ENCODE measurements around the gene FSCN2.

The FSCN2 gene

DNA sequence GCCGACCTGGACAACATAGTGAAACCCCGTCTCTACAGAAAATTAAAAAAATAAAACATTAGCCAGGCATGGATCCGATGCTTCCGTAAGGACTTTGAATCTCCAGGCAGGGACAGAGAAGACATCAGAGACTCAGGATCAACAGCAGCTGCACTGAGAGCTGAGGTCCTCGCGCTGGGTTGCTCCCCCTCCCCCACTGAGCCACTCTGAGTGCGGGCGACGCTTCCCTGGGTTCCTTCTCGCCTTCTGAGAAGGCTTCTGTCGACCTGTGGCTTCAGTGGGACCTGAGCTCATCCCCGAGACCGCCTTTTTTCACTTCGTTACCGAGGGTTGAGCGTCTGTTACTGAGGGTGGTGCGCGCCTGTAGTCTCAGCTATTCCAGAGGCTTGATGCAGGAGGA lies 36.0 kb upstream of the FSCN2 start:
- Histone ChIP-seq H3K36me3 (ENCODE audit: control insufficient read depth, insufficient read depth, low read length) (no peaks in the 10 kb centered on the region), H3K27ac (ENCODE audit: low read depth, low read length, severe bottlenecking) (no peak overlapping the region)
- 56 to 64% methylated on average over 14 to 17 of the region's 18 CpGs for WGBS, 2 experiments (ENCODE audit: insufficient coverage in 2 of 2)

GRCh38 chr17:81492706-81493105 lies 35.5 kb upstream of the FSCN2 start:
- H3K4me1 ChIP-seq (ENCODE audit: control insufficient read depth, insufficient read depth, low read length, poor library complexity, severe bottlenecking), result peaks cover 22% of the 10 kb centered on the region
- H3K4me3 ChIP-seq (ENCODE audit: extremely low read depth, insufficient read depth, low read length, poor library complexity, severe bottlenecking), result no peak overlapping the region
- no peak overlapping the region for H3K27ac ChIP-seq (ENCODE audit: low read depth, low read length, severe bottlenecking)
- 78 to 93% methylated on average over 4 of the region's 9 CpGs for WGBS, 2 experiments (ENCODE audit: insufficient coverage in 2 of 2)
- H3K36me3 ChIP-seq (ENCODE audit: control insufficient read depth, insufficient read depth, low read length), result no peaks in the 10 kb centered on the region
- no peaks in the 10 kb centered on the region for H3K9me3 ChIP-seq (ENCODE audit: control insufficient read depth, low read length)

More for the DNA sequence above, 36.0 kb upstream of the FSCN2 start:
- Histone ChIP-seq H3K4me1 (ENCODE audit: control insufficient read depth, insufficient read depth, low read length, poor library complexity, severe bottlenecking) (peaks cover 22% of the 10 kb centered on the region), H3K4me3 (ENCODE audit: extremely low read depth, insufficient read depth, low read length, poor library complexity, severe bottlenecking) (no peak overlapping the region), H3K9me3 (ENCODE audit: control insufficient read depth, low read length) (no peaks in the 10 kb centered on the region)

- Histone ChIP-seq H3K4me3 (ENCODE audit: extremely low read depth, insufficient read depth, low read length, poor library complexity, severe bottlenecking) (no peak overlapping the region), H3K27ac (ENCODE audit: low read depth, low read length, severe bottlenecking) (no peak overlapping the region), H3K9me3 (ENCODE audit: control insufficient read depth, low read length) (no peaks in the 10 kb centered on the region), H3K4me1 (ENCODE audit: control insufficient read depth, insufficient read depth, low read length, poor library complexity, severe bottlenecking) (peaks cover 17% of the 10 kb centered on the region), H3K36me3 (ENCODE audit: control insufficient read depth, insufficient read depth, low read length) (no peaks in the 10 kb centered on the region)
- WGBS, 2 experiments (ENCODE audit: insufficient coverage in 2 of 2), result 87 to 95% methylated on average over 15 of the region's 16 CpGs
Measured at GRCh38 chr17:81493198-81494038, 34.8 kb upstream of the FSCN2 start.

- no peak overlapping the region for H3K27ac ChIP-seq (ENCODE audit: low read depth, low read length, severe bottlenecking)
- H3K36me3 ChIP-seq (ENCODE audit: control insufficient read depth, insufficient read depth, low read length), result no peaks in the 10 kb centered on the region
- no peaks in the 10 kb centered on the region for H3K9me3 ChIP-seq (ENCODE audit: control insufficient read depth, low read length)
- no peak overlapping the region for H3K4me3 ChIP-seq (ENCODE audit: extremely low read depth, insufficient read depth, low read length, poor library complexity, severe bottlenecking)
- peaks cover 10% of the 10 kb centered on the region for H3K4me1 ChIP-seq (ENCODE audit: control insufficient read depth, insufficient read depth, low read length, poor library complexity, severe bottlenecking)
- WGBS, 2 experiments (ENCODE audit: insufficient coverage in 2 of 2), result 74 to 83% methylated on average over 4 to 8 of the region's 8 CpGs
Measured at GRCh38 chr17:81494626-81495377, 33.4 kb upstream of the FSCN2 start.

GRCh38 chr17:81498953-81499600 lies 29.1 kb upstream of the FSCN2 start:
- peaks cover 11% of the 10 kb centered on the region for H3K4me1 ChIP-seq (ENCODE audit: control insufficient read depth, insufficient read depth, low read length, poor library complexity, severe bottlenecking)
- H3K4me3 ChIP-seq (ENCODE audit: extremely low read depth, insufficient read depth, low read length, poor library complexity, severe bottlenecking), result no peak overlapping the region
- no peaks in the 10 kb centered on the region for H3K9me3 ChIP-seq (ENCODE audit: control insufficient read depth, low read length)
- H3K36me3 ChIP-seq (ENCODE audit: control insufficient read depth, insufficient read depth, low read length), result no peaks in the 10 kb centered on the region
- H3K27ac ChIP-seq (ENCODE audit: low read depth, low read length, severe bottlenecking), result no peak overlapping the region
- WGBS, 2 experiments (ENCODE audit: insufficient coverage in 2 of 2), result 92 to 95% methylated on average over 57 to 64 of the region's 64 CpGs

GRCh38 chr17:81499601-81499970 lies 28.6 kb upstream of the FSCN2 start:
- H3K4me1 ChIP-seq (ENCODE audit: control insufficient read depth, insufficient read depth, low read length, poor library complexity, severe bottlenecking), result peaks cover 11% of the 10 kb centered on the region
- WGBS, 2 experiments (ENCODE audit: insufficient coverage in 2 of 2), result 70 to 72% methylated on average over 10 to 12 of the region's 12 CpGs
- H3K4me3 ChIP-seq (ENCODE audit: extremely low read depth, insufficient read depth, low read length, poor library complexity, severe bottlenecking), result no peak overlapping the region
- H3K9me3 ChIP-seq (ENCODE audit: control insufficient read depth, low read length), result no peaks in the 10 kb centered on the region
- no peak overlapping the region for H3K27ac ChIP-seq (ENCODE audit: low read depth, low read length, severe bottlenecking)
- H3K36me3 ChIP-seq (ENCODE audit: control insufficient read depth, insufficient read depth, low read length), result no peaks in the 10 kb centered on the region

- peaks cover 11% of the 10 kb centered on the region for H3K4me1 ChIP-seq (ENCODE audit: control insufficient read depth, insufficient read depth, low read length, poor library complexity, severe bottlenecking)
- no peaks in the 10 kb centered on the region for H3K36me3 ChIP-seq (ENCODE audit: control insufficient read depth, insufficient read depth, low read length)
- H3K9me3 ChIP-seq (ENCODE audit: control insufficient read depth, low read length), result no peaks in the 10 kb centered on the region
- H3K27ac ChIP-seq (ENCODE audit: low read depth, low read length, severe bottlenecking), result no peak overlapping the region
- H3K4me3 ChIP-seq (ENCODE audit: extremely low read depth, insufficient read depth, low read length, poor library complexity, severe bottlenecking), result no peak overlapping the region
- 65 to 68% methylated on average over 7 of the region's 7 CpGs for WGBS, 2 experiments (ENCODE audit: insufficient coverage in 2 of 2)
Measured at GRCh38 chr17:81500047-81500446, 28.1 kb upstream of the FSCN2 start.

GRCh38 chr17:81502471-81503017 lies 25.6 kb upstream of the FSCN2 start:
- 74 to 84% methylated on average over 10 to 12 of the region's 12 CpGs for WGBS, 2 experiments (ENCODE audit: insufficient coverage in 2 of 2)
- H3K4me3 ChIP-seq (ENCODE audit: extremely low read depth, insufficient read depth, low read length, poor library complexity, severe bottlenecking), result no peak overlapping the region
- peaks cover 11% of the 10 kb centered on the region for H3K4me1 ChIP-seq (ENCODE audit: control insufficient read depth, insufficient read depth, low read length, poor library complexity, severe bottlenecking)
- no peaks in the 10 kb centered on the region for H3K9me3 ChIP-seq (ENCODE audit: control insufficient read depth, low read length)
- H3K36me3 ChIP-seq (ENCODE audit: control insufficient read depth, insufficient read depth, low read length), result no peaks in the 10 kb centered on the region
- no peak overlapping the region for H3K27ac ChIP-seq (ENCODE audit: low read depth, low read length, severe bottlenecking)

DNA sequence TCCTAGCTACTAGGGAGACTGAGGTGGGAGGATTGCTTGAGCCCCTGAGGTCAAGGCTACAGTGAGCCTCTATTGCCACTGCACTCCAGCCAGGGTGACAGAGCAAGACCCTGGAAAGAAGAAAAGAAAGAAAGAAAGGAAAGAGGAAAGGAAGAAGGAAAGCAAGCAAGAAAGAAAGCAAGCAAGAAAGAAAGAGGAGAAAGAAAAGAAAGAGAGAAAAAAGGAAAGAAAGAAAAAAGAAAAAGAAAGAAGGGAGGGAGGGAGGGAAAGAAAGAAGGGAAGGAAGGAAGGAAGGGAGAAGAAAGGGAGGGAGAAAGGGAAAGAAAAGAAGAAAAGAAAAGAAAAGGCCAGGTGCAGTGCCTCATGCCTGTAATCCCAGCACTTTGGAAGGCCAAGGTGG lies 24.6 kb upstream of the FSCN2 start:
- peaks cover 11% of the 10 kb centered on the region for H3K4me1 ChIP-seq (ENCODE audit: control insufficient read depth, insufficient read depth, low read length, poor library complexity, severe bottlenecking)
- no peak overlapping the region for H3K4me3 ChIP-seq (ENCODE audit: extremely low read depth, insufficient read depth, low read length, poor library complexity, severe bottlenecking)
- no peaks in the 10 kb centered on the region for H3K9me3 ChIP-seq (ENCODE audit: control insufficient read depth, low read length)
- no peak overlapping the region for H3K27ac ChIP-seq (ENCODE audit: low read depth, low read length, severe bottlenecking)
- peaks cover 1% of the 10 kb centered on the region for H3K36me3 ChIP-seq (ENCODE audit: control insufficient read depth, insufficient read depth, low read length)

DNA sequence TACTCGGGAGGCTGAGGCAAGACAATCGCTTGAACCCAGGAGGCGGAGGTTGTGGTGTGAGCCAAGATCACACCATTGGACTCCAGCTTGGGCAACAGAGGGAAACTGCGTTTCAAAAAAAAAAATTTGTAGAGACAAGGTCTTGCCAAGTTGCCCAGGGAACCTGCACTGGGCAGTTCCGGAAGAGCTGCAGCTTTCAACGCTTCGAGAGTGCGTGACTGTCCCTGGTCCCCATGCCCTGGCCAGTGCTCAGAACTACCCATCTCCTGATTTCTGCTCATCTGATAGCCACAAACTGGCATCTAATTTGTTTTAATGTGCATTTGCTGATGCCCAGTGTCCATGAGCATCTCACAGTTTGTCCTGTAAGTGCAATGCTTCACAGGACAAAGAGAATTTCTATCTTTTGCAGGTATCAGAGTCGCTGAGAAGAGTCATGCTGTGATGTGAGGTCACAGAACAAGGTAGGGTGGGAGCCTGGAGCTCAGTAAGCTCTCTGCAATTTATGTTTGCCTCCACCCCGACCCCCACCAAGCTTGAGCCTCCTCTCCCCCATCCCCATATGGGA lies 19.5 kb upstream of the FSCN2 start:
- H3K4me1 ChIP-seq (ENCODE audit: control insufficient read depth, insufficient read depth, low read length, poor library complexity, severe bottlenecking), result peaks cover 3% of the 10 kb centered on the region
- H3K9me3 ChIP-seq (ENCODE audit: control insufficient read depth, low read length), result no peaks in the 10 kb centered on the region
- peaks cover 39% of the 10 kb centered on the region for H3K36me3 ChIP-seq (ENCODE audit: control insufficient read depth, insufficient read depth, low read length)
- peak overlapping the region; percentile 84 for H3K4me3 ChIP-seq (ENCODE audit: extremely low read depth, insufficient read depth, low read length, poor library complexity, severe bottlenecking)
- 86 to 88% methylated on average over 9 of the region's 10 CpGs for WGBS, 2 experiments (ENCODE audit: insufficient coverage in 2 of 2)
- H3K27ac ChIP-seq (ENCODE audit: low read depth, low read length, severe bottlenecking), result peak overlapping the region; percentile 23

All from mesodermal cell (in vitro differentiated cells).